GM18505 (cell line): ENCODE measurements around the gene COL27A1.

Experiments
- ATAC-seq: cut with Tn5 transposase; IDR thresholded peaks from one replicate; pipeline ENCODE4 v1.9.1; 2021; ENCODE audit not compliant: unreplicated experiment
- POLR2A ChIP-seq: IDR thresholded peaks from 4 replicates; pipeline ENCODE4 v1.6.1; 2011; ENCODE audit warnings: borderline replicate concordance; ENCODE audit not compliant: insufficient read depth, insufficient read length; ENCODE audit errors: extremely low read depth

Gene COL27A1

DNA sequence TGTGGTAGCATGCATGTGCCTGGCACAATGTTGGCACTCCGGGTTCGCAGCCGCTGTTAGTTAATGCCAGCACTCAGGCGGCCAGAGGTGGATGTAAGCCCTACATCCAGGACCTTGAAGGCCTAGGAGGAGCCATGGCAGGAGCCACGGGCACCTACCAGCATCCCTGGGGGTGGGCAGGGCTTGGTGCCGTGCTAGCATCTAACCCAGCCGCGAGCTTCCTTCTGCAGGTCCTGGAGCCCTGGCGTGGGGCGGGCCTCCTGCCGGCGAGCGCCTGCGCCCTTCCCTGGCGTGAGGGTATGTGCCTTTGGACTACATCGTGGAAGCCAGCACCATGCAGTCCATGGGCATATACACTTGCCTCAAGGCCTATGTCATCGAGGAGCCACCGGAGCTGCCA lies 53.8 kb downstream of the COL27A1 start:
- no peak for ATAC-seq
- no peak for TF ChIP-seq POLR2A

DNA sequence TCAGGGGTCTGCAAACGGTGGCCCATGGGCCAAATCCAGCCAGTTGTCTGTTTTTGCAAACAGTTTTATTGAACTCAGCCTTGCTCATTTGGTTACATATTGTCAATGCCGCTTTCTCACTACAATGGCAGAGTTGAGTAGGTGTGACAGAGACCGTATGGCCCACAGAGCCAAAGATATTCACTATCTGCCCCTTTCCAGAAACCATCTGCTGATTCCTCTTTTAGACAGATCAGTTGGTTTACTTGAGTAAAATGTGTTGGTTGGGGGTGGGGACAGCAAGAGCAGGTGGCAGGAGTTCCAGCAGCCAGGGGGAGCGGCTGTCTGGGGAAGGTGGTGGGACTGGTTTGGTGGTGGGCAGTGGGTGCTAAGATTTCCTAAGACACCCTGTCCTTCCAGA lies 54.8 kb downstream of the COL27A1 start:
- no peak for ATAC-seq
- TF ChIP-seq POLR2A = no peak

DNA sequence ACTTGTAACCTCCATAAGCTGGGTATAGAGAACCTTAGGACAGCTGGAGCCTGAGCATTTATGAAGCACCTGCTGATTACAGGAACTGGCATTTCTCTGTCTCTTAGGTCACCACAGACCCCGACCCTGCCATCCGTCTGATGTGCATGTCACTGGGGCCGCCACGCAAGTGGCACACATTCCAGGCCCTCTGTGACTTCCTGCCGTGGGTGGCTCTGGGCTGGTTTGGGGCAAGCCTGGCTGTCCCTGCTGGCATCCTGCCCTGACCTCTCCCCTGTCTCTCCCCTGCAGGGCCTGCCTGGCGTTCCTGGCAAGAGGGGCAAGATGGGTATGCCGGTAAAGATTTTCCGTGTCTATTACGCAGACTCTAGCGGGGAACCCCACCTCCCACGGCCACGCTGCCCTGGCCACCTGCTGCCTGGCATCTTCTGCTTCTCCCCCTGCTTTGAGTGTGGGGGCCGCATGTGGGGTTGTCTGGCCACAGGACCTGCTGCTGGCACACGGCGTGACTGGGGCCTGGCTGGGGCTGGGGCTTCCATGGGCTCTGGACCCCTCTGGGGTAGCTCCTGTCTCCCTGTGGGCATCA lies 55.4 kb downstream of the COL27A1 start:
- TF ChIP-seq POLR2A = no peak
- no peak for ATAC-seq

DNA sequence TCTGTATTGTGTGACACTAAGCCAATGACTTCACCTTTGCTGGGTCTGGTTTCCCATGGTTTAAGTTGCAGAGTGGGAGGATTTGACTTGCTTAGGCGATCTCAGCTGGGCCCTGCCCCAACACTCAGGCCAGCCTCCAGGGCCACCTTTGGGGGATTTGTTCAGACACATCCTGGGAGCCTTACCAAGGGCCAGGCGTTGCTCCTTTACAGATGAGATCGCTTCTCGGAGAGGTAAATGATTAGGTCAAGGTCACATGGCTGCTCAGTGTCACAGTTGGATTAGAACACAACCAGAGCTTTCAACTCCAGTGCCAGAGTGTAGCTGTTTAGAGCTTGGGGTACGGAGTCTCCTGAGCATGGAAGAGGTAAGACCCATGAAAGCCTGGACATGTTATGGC lies 57.5 kb downstream of the COL27A1 start:
- no peak for TF ChIP-seq POLR2A
- ATAC-seq = no peak

DNA sequence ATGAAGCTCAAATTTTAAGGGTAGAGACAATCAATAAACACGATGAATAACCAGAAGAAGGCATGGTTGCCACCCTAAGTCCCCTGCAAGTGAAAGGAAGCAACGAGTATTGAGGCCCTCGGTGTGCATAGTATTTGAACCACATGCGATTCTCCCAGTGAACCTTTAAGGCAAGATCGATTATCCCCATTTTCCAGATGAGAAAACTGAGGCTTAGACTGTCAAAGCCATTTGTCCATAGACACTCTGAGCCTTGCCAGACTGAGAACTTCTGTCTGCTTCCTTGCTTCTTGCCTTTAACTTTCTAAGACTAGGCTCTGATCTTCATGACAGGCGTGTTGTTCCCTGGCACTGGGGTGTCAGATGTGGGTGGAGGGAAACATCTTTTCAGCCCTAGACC lies 58.2 kb downstream of the COL27A1 start:
- no peak for ATAC-seq
- no peak for TF ChIP-seq POLR2A

DNA sequence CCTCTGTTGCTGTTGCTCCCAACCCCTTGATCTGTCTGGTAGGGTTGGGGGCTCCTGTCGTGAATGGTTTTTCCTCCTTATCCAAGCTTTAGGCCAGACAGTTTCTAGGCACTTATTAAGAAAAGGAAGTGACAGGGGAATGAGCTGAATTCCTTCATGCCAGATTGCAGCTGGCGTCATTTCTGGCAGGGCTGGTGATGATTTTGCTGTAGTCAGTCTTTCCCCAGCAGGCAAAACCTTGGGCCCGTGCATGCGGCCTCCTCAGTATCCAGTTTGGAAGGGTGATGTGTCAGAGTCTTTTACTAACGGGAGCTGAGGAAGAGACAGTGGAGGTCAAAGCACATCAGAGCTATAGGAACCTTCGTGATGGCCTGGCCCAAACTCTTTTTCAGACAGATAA lies 58.8 kb downstream of the COL27A1 start:
- no peak for TF ChIP-seq POLR2A
- ATAC-seq = no peak

DNA sequence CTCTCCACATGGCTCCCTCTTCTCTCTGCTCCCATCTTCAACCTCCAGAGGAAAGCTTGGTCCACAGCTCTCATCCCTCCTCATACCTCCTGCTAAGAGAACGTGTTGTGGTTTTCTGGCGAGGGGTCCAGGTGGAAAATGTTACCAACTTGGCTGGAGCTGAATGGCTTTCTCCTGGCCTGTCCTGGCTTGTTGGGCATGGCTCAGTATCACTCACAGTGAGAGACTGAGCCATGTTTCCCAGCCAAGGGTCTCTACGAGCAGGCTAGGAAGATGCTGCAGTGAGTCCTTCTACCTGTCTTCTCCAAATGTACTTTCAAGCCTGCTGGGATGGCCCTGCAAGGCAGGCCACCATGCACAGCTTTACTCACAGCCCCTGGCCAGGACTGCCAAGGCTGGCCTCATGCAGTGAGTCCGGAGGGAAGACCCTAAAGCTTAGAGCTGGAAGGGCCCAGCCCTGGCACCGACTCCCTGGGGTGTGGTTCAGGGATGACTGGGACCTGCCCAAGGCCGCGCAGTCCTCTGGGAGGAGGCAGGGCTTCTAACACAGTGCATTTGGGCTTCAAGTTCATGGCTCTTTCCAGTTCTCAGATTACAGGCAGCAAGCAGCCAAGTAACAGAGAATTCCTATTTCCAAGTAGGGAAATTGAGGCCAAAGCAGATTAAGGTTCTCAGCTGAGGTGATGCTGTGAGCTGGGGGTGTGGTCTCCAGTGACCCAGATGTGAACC lies 59.5 kb downstream of the COL27A1 start:
- ATAC-seq = no peak
- no peak for TF ChIP-seq POLR2A

DNA sequence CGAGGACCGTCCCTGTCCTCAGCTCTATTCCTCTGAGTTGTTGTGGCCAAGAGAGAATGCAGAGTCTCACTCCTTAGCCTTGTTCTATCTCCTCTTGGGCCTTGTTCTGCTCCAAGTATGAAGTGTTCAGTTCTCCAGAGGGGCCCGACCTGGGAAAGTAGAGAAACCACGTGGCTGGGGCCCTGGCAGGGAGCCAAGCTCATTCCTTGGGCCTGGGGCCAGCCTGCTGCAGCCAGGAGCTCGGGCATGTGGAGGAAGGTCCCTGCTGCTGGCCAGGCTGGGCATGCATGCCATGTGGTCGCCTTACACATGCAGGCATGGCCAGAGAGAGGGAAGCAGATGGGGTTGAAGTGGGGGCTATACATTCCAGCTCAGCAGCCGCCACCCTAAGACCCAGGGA lies 60.7 kb downstream of the COL27A1 start:
- ATAC-seq = no peak
- no peak for TF ChIP-seq POLR2A

DNA sequence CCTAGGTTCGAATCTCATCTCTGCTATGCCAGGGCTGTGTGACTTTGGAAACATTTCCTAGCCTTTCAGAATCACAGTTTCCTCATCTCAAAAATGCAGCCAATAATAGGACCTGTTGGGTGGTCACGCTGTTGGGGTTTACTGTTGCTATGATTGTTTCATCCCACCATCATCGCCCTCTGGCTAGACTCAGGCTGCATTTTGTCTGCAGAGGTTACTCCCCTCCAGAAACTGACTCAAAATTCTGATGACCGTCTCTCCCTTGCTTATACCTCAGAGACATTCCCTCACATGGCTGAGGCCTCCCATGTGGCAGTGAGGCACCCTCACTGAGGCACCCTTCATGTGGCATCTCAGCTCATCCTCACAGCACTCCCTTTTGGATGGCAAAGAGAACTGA lies 61.6 kb downstream of the COL27A1 start:
- ATAC-seq = no peak
- no peak for TF ChIP-seq POLR2A

DNA sequence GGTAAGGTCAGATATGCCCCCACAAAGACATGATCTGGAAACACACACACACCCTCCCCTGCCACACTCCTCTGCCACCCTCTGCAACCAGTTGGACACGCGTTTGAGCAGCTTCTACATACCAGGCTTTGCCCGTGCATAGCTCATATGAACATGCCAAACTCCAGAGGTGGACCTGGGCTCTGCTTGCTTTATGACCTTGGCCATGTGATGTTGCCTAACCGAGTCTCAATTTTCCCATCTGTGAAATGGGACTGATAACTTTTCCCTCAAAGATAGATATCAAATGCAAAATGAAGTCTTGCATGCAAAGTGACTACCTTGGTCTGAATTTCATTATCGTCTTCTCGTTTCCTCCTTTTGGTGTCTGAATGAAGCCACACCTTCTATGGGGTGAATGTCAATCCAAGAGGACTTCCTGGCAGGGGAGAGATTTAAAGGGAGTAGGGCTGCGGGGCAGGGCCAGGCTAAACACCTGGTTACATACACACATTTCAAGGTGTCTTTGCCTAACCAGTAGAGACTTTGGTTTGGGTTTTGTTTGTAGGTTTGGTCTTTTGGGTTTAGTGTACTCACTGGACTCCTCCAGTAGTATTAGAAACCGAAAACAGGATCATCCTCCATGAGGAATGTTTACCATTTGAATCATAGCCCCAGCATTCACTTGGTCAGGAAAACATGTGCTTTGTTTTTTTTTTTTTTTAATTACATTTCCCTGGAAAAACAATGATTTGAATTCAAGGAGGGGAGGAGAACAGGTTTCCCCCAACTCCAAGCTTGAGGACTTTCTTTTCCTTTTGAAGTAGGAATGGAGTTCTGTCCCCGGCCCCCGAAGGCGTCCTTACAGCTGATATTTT lies 63.2 kb downstream of the COL27A1 start:
- no peak for ATAC-seq
- TF ChIP-seq POLR2A = no peak

DNA sequence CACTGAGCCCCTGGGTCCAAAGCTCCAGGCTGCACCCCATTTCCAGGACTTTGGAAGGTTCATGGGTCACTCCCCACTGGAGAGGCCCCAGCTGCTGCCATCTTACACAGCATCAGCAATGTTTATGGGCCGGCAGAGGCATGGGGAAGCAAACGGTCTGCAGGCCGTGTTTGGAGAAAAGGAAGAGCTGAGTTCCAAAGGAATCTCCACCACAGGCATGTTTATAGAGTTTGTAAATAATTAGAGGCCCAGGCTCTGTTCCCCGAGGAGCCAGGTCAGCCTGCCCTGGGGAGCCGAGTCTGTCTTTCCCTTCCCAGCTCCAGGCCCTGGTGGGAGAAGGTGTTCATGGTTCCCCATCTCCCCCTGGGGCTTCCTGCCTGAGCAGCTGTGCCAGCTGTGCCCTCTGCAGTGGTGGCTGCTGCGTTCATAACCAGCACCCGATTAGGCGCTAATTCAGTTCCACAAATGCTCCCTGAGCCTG lies 64.8 kb downstream of the COL27A1 start:
- TF ChIP-seq POLR2A = no peak
- ATAC-seq = no peak

DNA sequence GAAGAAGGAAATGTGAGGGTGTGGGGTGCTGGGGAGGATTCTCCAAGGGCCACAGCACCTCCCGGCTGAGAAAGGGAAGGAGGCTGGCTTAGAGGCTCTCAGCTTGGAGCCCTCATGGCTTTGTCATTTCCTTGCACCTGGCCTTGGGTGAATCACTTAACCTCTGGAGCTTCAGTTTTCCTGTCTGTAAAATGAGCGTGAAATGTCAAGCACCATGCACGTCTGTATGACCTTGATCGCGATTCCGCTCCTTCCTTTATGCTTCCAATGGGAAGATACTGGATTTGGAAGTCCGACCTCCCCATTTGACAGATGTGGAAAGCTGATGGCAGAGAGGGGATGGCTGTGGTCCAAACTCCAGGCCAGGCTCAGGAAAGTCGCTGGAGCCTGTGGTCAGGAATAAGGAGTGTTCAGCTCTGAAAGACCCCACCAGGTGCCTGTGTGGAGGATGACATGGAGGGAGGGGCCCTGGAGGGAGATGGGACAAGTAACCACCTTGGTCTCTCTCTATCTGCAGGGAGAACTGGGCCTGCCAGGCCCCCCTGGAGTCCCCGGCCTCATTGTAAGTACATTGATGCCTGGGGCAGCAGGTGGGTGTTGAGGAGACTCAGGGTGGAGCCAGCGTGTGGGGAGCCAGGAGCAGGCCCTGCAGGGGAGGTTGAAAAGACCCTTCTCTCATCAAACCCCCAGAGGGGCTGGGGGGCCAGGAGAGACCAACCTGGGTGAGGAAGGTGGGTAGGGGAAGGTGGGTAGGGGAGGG lies 66.5 kb downstream of the COL27A1 start:
- TF ChIP-seq POLR2A = no peak
- no peak for ATAC-seq
